ENCODE measurements around the gene SLC25A10.

- no peak for TF ChIP-seq POLR2A (IDR thresholded peaks at IDR 0.05; ENCODE audit: low read depth, low read length)
- no peak for TF ChIP-seq POLR2AphosphoS5 (IDR thresholded peaks at IDR 0.05; ENCODE audit: low read depth, low read length)
- no peak for TF ChIP-seq TAF1 (IDR thresholded peaks at IDR 0.05; ENCODE audit: borderline replicate concordance, low read depth, low read length)
Observed at GRCh38 chr17:81741049-81741593, 29.0 kb downstream of the SLC25A10 start.

Data from GM12892 (cell line).